Gastrocnemius medialis (tissue), 4 donors: ENCODE measurements around the gene KIF1A. TPM values are rescaled to one million over a fixed set of nuclear protein-coding genes. Genes with fewer than 3 reads are reported as not detected.
"Not testable (repeated sequence)": the region's sequence is repeated elsewhere in the genome, so short reads cannot be mapped to it uniquely, and the experiment has no call there.

Experiments used
- ATAC-seq, 2 donors: fragments of 150-250 bp; one replicate each; pipeline ENCODE4 v1.9.1; 2016
- DNase-seq, 2 donors: peaks; one replicate each; pipeline ENCODE4 v3.0.0-alpha.2; 2019
- H3K27ac ChIP-seq, 4 donors: fragments of 200-600 bp; sonication (generic); 1 replicate in 1 of 4; 2 replicates in 3 of 4; pipeline ENCODE4 v1.5.1; 2016 to 2018; ENCODE audit warnings: mild to moderate bottlenecking in 2 of 4, moderate library complexity in 1 of 4
- H3K27me3 ChIP-seq, 3 donors: fragments of 200-600 bp; sonication (generic) in 2 of 3; 1 replicate in 1 of 3; 2 replicates in 2 of 3; pipeline versions ENCODE4 v1.5.1 to v1.6.0; 2016 to 2019; ENCODE audit warnings: mild to moderate bottlenecking in 1 of 3, moderate library complexity in 1 of 3
- H3K36me3 ChIP-seq, 2 donors: fragments of 200-600 bp; sonication (generic) in 1 of 2; one replicate each; pipeline ENCODE4 v1.5.1; 2017 to 2018
- H3K4me1 ChIP-seq, 2 donors: fragments of 200-600 bp; sonication (generic) in 1 of 2; one replicate each; pipeline ENCODE4 v1.5.1; 2016 to 2017; ENCODE audit warnings: mild to moderate bottlenecking in 2 of 2
- H3K4me3 ChIP-seq, 4 donors: fragments of 200-600 bp; sonication (generic) in 3 of 4; 1 replicate in 1 of 4; 2 replicates in 3 of 4; pipeline ENCODE4 v1.5.1; 2016 to 2019; ENCODE audit warnings: mild to moderate bottlenecking in 2 of 4
- H3K9me3 ChIP-seq, 3 donors: fragments of 200-600 bp; sonication (generic) in 2 of 3; 1 replicate in 1 of 3; 2 replicates in 2 of 3; pipeline ENCODE4 v1.5.1; 2016 to 2019
- CTCF ChIP-seq, 5 experiments: fragments of 450-650 bp in 3 of 5; fragments of 200-600 bp in 2 of 5; sonication (generic) in 2 of 5; IDR thresholded peaks in 4 of 5; conservative IDR thresholded peaks in 1 of 5; 1 replicate in 4 of 5; 2 replicates in 1 of 5; pipeline ENCODE4 v1.5.1; 2016 to 2019; ENCODE audit warnings: antibody characterized with exemption in 5 of 5, mild to moderate bottlenecking in 3 of 5, moderate library complexity in 3 of 5
- POLR2A ChIP-seq, 2 donors: fragments of 450-650 bp; IDR thresholded peaks; one replicate each; pipeline ENCODE4 v1.6.1; 2017; ENCODE audit warnings: antibody characterized with exemption in 2 of 2, mild to moderate bottlenecking in 2 of 2, moderate library complexity in 2 of 2
- in situ Hi-C, 4 donors: fragments of 200-750 bp; cut with MboI; loops; one replicate each; pipeline versions ENCODE4 v1.15.0 to v1.8.0; 2017; ENCODE audit warnings: low sequenced_read_pairs in 4 of 4
- intact Hi-C: fragments of 100-400 bp; cut with DNase I; formaldehyde crosslinking; loops from one replicate; pipeline ENCODE4 v1.15.1; 2023; ENCODE audit warnings: low total_unique reads
- total RNA-seq, 4 donors: library from RNA; depleted of rRNA; stranded (reverse); fragments of >200 nt; gene quantifications; one replicate each; pipeline versions ENCODE4 v1.1.0 to v1.2.3, GENCODE V29; 2016

KIF1A gene
- total RNA-seq, 4 donors from 2014 or later, result 0.05 to 0.33 (median 0.09) TPM; not detected in 1

DNA sequence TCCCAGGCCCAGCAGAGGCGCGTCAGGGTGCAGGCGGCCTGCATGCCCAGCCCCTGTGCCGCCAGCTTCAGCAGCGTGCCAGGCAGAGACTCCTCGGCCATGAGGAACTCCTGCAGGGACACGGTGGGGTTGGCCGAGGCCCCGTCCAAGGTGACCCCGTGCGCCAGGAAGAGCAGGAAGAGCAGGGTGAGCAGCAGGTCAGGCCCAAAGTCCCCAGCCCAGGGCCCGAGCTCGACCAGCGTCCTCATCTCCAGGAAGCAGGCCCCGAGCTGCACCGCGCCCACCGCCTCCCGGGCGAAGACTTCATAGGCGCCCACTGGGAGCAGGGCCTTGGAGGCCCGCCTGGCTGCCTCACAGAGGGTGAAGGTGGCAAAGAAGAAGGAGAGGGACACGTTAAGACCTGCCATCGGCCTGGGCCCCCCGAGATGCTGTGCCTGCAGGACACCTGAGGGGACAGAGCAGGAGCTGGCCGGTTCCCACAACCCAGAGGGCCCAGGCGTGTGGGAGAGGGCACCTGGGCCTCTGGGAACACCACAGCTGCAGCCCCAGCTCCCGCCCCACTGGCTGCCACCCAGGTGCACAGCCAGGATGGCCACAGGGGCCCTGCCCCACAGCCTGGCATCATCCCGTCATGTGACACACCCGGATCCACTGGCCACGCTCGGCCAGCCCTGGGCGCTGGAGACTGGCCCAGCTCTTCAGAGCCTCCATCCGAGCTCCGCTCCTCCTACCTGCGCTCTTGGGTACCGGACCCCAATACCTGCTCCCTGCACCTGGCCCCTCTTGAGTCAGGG lies 137.4 kb downstream of the KIF1A start, which contains the start of gene AQP12B:
AQP12B (minus strand) TSS at position 455 of the 794 bp plus-strand sequence; CDS start at position 407, 48 bp downstream.
- DNase-seq, H3K27me3 ChIP-seq, H3K9me3 ChIP-seq, ATAC-seq, H3K4me3 ChIP-seq, H3K4me1 ChIP-seq, H3K36me3 ChIP-seq, intact Hi-C loops, H3K27ac ChIP-seq, in situ Hi-C loops: not testable (repeated sequence)

DNA sequence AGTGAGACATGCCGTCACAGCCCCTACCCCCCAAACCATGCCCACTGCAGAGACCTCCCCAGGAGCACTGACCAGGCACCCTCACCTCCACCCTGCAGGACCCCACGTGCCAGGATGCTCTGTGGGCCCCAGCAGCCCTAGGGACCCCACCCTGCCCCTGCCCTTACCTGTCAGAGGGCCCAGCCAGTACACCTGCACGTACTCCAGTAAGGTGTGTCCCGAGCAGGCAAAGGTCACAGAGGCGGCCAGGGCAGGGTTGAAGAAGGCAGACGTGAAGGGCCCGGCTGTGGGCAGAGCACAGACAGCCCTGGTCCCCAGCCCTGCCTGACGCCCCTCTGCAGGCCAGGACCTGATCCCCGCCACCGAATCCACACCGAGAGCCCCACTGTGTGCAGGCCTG lies 139.8 kb downstream of the KIF1A start:
- intact Hi-C loops, H3K27ac ChIP-seq, H3K4me1 ChIP-seq, H3K4me3 ChIP-seq, H3K27me3 ChIP-seq, H3K9me3 ChIP-seq, in situ Hi-C loops, H3K36me3 ChIP-seq, ATAC-seq, DNase-seq: not testable (repeated sequence)

DNA sequence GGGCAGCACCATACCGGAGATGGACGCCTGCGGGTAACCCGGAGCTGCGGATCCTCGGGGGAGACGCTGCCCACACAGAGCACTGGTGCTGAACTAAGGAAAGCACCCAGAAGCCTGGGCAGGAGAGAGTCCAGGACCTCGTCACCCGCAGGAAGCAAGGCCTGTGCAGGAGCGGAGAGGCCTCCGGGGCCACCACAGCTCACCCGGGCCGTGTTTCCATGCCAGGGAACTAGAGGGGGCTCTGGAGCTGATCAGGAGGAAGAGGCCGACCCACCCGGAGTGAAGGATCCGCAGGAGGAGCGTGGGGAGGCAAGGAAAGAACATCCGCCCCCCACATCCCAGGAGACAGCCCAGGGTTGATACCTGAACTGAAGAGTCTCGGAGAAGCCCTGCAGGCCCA lies 141.1 kb downstream of the KIF1A start:
- H3K4me1 ChIP-seq, H3K4me3 ChIP-seq, H3K9me3 ChIP-seq, in situ Hi-C loops, ATAC-seq, H3K27ac ChIP-seq, DNase-seq, H3K36me3 ChIP-seq, intact Hi-C loops, H3K27me3 ChIP-seq: not testable (repeated sequence)

DNA sequence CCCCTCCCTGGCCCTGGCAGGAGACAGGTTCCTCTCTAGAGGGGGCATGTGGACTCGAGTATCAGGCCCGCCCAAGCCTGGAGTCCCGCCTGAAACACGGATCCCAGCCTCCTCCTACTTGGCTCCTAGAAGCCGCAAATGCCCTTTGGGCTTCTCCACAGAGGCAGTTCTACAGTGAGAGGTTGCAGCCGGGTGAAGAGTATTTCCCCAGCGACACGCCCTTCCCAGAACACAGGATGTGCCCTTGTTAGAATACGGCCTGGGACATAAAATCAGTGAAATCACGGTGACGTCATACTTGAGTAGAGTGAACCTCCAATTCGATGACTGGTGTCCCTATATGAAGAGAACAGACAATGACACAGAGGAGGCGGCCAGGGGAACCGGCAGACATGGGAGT lies 142.0 kb downstream of the KIF1A start:
- DNase-seq, H3K4me1 ChIP-seq, H3K4me3 ChIP-seq, H3K27me3 ChIP-seq, H3K9me3 ChIP-seq, H3K36me3 ChIP-seq, ATAC-seq, H3K27ac ChIP-seq, in situ Hi-C loops, intact Hi-C loops: not testable (repeated sequence)

DNA sequence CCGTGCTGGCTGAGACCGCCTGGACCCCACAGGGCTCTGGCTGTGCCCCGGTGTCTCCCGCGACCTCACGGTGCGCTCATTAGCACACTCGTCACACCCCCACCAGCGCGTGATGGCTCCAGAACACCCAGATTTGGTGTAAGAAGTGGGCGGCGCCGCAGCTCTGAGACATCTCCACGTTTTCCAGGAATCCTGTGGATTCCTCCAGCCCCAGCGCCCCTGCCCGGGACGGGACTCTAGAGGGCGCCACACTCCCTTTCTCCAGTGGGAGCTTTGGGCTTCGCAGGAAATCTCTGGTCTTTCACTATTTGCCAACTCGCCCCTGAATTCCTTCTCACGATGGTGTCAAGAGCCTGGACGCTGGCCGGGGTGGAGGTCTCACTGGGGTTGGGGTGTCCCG lies 144.7 kb downstream of the KIF1A start:
- in situ Hi-C loops, H3K27ac ChIP-seq, intact Hi-C loops, H3K36me3 ChIP-seq, H3K4me3 ChIP-seq, H3K9me3 ChIP-seq, H3K4me1 ChIP-seq, ATAC-seq, DNase-seq, H3K27me3 ChIP-seq: not testable (repeated sequence)

DNA sequence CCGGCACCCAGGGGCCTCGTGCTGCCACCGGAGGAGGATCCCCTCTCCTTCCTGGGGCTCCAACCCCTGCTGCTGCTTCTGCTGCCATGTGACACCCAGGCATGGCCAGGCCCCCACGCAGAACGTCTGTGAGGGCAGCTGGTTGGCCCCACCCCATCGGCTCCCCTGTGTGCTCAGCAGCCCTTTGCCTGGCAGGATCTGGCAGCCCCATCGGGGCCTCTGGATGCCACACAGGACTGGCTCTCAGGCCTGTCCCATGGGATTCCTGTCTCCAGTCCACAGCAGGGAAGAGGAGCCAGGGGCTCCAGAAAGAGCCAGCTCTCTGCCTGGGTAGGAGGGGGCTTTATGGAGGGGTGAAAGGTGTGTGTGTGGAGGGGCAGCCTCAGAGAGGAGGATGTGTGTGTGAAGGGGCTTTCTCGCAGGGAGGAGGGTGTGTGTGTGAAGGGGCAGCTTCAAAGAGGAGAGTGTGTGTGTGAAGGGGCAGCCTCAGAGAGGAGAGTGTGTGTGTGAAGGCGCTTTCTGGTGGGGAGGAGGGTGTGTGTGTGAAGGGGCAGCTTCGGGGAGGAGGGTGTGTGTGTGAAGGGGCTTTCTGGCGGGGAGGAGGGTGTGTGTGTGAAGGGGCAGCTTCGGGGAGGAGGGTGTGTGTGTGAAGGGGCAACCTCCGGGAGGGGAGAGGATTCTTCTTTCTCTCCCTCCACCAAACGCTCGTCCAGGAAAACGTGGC lies 145.4 kb downstream of the KIF1A start:
- H3K4me1 ChIP-seq, H3K4me3 ChIP-seq, H3K27me3 ChIP-seq, H3K9me3 ChIP-seq, intact Hi-C loops, ATAC-seq, in situ Hi-C loops, H3K27ac ChIP-seq, H3K36me3 ChIP-seq, DNase-seq: not testable (repeated sequence)

- ATAC-seq (peak in 1 of 2 donors; percentile 33), DNase-seq (no peak)
- TF ChIP-seq CTCF (IDR thresholded peaks at IDR 0.05 in 4 of 5, conservative IDR thresholded peaks at IDR 0.05 in 1 of 5), result no peak
- no peak for TF ChIP-seq POLR2A (IDR thresholded peaks at IDR 0.05)
- intact Hi-C loops, result no loop called here
- Histone ChIP-seq H3K9me3 (no peaks in the 10 kb centered on the region), H3K27ac (no peak overlapping the region), H3K27me3 (no peaks in the 10 kb centered on the region), H3K4me3 (peak overlapping the region in 1 of 4 donors; percentile 21), H3K36me3 (no peaks in the 10 kb centered on the region), H3K4me1 (peaks cover 0 to 5% of the 10 kb centered on the region in 2 donors)
- in situ Hi-C loops, result no loop called here
Observed at GRCh38 chr2:240672701-240673190, 147.3 kb downstream of the KIF1A start.
